NCI-H2196 (cell line): ENCODE data around the gene SIRT3.

Experiments
- DNase-seq: peaks from one replicate; lab custom pipeline; 2025; ENCODE audit not compliant: unreplicated experiment; lab: John Stamatoyannopoulos, UW

The SIRT3 gene

DNA sequence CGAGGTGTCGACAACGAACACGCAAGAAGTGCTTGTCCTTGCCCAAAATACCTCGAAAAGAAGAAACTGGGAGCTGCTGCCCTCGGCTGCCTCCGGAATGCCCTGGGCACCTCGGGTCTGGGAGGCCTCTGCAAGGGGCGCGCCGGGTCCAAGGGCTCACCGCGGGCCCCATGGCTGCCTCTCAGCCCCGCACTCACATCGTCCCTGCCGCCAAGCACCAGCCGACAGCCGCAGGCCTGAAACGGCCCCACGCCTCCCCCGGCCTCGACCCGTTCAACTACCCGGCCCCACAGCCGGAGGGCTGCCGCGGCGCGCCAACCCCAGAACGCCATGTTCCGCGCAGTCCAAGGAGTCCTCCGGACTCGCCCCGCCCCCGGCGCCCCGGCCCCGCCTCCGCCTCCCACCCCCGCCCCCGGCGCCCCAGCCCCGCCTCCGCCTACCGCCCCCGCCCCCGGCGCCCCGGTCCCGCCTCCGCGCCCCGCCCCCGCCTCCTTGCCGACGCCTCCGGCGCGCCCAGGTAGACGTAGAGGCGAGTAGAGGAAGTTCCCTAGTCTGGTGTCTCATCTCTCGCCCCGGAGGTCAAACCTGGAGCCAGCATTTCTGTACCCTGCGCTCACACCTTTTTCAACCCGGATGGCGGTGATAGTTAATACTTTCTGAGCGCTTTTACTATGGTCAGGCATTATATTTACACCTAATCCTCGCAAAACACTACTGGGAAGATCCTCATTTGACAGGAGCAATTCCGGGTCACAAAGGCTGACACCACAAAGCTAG is at the start of gene SIRT3:
SIRT3 (minus strand) TSS at position 346 of the 777 bp plus-strand sequence; CDS start at position 332, 14 bp downstream.
- peak; percentile 87 for DNase-seq

DNA sequence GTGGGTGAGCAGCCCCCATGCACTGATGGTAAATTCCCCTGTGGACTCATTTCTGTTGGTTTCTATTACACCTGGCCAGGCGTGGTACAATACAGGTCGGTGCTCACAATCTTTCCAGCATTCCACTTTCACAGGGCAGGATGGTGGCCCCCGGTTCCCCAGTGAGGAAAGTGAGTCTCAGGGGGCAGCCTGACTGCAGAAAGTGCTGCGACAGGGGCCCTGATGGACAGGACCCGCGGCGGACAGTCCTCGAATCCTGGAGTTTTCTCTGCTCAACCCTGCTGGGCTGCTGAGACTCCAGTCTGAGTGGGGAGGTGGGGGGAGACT is 49.7 kb upstream of the SIRT3 start:
- no peak for DNase-seq

DNA sequence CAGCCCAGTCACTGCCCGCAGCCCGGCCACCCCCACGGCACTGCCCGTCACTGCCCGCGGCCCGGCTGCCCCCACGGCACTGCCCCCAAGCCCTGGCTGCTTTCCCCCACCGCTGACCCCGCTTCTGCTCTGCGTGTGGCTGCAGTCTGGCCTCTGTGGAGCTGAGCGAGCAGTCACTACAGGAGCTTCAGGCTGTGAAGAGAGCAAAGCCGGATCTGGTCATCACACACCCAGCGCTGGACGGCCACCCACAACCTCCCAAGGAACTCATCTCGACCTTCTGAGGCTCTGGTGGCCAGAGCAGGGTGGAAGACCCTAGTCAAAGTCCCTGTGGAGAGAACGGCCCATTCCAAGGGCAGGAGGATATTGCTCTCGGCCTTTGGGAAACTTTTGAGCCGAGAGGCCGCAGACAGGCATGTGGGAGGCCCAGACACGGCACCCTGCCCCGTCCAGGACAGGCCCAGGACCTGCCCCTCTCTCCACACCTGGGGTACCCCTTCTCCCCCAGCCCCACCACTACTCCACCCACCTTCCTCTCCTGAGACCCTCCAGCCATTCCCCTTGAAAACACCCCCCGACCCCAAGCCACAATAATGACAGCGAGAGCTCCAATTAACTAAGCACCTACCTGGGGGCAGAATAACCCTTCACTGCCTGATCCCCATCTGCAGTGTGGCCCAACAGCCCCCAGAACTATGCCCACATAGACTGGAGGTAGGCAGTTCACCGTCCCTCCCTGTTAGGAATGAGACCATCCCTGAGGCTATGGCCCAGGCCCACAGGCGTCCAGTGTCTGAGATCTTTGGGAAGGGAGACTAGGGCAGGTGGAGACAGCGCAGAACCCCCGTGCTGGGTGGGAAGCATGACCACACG is 49.1 kb upstream of the SIRT3 start:
- no peak for DNase-seq

DNA sequence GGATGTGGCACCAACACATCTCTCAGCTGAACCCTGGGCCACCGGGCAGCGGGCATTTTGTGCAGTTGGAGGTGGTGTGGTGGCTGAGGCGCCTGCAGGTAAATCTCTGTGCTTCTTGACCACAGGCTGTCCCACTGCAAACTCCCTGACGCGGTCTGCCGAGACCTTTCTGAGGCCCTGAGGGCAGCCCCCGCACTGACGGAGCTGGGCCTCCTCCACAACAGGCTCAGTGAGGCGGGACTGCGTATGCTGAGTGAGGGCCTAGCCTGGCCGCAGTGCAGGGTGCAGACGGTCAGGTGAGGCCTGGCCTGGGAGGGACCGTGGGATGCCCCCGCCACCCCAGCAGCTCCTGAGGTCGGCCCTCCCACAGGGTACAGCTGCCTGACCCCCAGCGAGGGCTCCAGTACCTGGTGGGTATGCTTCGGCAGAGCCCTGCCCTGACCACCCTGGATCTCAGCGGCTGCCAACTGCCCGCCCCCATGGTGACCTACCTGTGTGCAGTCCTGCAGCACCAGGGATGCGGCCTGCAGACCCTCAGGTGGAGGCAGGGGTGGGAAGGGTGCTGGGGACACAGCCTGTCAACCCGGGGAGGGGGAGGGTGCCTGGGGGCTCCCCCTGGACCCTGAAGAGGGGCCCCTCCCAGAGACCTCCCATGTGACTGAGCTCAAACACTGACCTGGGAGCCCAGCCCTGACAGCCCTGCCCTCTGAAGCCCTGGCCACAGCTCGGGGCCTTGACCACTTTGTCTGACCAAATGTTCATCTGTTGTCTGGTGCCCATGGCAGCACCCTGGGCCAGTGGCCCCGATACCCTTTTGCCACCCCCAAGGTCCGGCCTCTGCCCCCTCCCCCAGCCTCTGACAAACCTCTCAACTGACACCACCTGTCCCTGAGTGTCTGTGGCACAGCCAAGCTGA is 48.2 kb upstream of the SIRT3 start:
- no peak for DNase-seq

DNA sequence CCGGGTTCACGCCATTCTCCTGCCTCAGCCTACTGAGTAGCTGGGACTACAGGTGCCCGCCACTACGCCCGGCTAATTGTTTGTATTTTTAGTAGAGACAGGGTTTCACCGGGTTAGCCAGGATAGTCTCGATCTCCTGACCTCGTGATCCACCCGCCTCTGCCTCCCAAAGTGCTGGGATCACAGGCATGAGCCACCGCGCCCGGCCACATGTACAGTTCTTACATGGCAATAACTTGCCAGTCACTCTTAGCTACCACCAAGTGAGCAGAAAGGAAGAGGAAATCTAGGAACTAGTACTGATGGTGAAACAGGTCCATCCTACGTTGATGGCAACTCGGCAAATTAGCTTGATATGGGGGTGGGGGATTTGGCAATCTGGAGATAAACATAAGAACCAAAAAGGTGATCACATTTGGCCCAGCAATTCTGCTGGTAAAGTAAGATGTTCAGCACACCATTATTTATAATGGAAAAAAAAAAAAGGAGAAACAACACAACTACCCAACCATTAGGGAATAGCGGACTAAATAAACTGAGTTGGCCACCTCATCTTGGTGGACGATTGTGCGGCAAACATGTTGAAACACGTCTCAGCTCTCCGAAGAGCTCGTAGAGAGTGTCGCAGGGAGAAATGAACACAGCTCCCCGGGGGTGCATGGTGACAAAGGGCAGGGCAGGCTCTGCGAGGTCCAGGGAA is 47.4 kb upstream of the SIRT3 start:
- no peak for DNase-seq

DNA sequence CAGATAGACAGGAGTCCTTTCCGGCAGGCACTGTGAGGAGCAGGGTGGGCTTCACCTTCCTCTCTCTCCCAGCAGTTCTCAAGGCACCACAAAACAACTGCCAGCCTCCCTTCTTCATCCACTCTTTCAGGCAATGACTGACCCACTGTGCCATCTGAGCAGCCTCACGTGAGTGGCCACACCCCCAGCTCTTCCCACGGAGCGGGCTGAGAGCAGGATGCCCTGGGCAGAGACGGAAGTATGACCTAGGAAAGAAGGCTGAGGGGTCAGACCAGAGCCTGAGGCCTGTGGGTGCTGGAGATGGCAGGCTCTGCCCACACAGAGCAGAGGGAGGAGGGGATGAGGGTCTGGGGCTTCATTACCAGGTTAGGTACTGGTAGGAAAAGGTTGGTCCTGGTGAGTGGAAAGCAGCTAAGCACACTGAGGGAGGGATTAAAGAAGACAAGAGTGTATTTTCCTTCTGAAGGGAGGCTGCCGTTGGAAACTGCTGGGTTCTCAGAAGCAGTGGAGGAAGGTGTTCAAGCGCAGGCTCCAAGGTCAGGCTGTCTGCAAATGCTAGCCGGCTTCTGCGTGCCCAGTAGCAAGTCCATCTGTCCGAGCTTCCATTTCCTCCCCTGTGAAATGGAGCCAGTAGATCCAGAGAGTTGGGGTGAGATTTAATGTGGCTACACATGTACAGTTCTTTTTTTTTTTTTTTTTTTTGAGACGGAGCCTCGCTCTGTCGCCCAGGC is 46.7 kb upstream of the SIRT3 start:
- no peak for DNase-seq

DNA sequence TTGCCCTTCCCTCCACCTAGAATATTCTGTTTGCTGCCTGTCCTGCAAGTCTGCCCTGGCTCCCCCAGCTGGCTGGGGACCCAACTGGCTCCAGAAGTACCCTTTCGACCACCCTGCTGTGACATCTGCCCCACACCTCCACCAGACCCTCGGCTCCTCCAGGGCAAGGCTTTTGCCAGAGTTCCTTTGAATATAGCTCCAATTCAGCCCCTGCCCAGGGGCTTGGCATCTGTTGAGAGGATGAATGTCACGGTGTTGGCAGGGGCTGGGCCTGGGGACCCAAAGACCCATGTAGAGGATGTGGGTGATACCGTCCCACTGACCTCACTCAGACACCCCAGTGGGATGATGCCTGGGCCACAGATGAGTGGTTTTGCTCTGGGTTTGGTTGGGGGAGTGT is 46.0 kb upstream of the SIRT3 start:
- DNase-seq, result no peak

DNA sequence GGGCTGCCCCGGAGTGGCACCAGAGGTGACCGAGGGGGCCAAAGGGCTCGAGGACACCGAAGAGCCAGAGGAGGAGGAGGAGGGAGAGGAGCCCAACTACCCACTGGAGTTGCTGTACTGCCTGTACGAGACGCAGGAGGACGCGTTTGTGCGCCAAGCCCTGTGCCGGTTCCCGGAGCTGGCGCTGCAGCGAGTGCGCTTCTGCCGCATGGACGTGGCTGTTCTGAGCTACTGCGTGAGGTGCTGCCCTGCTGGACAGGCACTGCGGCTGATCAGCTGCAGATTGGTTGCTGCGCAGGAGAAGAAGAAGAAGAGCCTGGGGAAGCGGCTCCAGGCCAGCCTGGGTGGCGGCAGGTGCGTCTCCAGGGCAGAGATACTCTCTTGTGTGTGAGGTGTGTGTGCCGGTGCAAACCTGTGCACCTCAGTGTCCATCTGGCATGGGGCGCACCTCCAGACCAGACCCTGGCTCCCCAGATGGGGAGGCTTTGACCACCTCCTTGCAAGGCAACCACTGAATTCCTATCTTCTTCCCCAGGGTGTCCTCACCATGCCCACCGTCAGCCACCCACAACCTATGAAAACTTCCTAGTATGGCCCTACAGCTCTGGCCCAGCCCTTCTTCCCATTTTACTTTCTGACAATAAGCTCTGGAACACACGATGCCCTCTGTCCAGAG is 45.5 kb upstream of the SIRT3 start:
- DNase-seq, result no peak

DNA sequence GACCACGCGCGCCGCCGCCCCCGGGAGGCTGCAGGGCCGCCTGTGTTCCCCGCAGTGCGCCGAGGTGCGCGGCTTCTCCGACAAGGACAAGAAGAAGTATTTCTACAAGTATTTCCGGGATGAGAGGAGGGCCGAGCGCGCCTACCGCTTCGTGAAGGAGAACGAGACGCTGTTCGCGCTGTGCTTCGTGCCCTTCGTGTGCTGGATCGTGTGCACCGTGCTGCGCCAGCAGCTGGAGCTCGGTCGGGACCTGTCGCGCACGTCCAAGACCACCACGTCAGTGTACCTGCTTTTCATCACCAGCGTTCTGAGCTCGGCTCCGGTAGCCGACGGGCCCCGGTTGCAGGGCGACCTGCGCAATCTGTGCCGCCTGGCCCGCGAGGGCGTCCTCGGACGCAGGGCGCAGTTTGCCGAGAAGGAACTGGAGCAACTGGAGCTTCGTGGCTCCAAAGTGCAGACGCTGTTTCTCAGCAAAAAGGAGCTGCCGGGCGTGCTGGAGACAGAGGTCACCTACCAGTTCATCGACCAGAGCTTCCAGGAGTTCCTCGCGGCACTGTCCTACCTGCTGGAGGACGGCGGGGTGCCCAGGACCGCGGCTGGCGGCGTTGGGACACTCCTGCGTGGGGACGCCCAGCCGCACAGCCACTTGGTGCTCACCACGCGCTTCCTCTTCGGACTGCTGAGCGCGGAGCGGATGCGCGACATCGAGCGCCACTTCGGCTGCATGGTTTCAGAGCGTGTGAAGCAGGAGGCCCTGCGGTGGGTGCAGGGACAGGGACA is 44.8 kb upstream of the SIRT3 start:
- no peak for DNase-seq

DNA sequence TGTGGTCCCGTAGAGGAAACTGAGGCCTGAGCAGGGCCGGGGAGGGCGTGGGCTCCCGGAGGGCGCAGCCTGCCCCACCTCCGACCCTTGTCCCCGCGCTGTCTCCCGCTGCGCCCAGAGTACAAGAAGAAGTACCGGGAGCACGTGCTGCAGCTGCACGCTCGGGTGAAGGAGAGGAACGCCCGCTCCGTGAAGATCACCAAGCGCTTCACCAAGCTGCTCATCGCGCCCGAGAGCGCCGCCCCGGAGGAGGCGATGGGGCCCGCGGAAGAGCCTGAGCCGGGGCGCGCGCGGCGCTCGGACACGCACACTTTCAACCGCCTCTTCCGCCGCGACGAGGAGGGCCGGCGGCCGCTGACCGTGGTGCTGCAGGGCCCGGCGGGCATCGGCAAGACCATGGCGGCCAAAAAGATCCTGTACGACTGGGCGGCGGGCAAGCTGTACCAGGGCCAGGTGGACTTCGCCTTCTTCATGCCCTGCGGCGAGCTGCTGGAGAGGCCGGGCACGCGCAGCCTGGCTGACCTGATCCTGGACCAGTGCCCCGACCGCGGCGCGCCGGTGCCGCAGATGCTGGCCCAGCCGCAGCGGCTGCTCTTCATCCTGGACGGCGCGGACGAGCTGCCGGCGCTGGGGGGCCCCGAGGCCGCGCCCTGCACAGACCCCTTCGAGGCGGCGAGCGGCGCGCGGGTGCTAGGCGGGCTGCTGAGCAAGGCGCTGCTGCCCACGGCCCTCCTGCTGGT is 44.0 kb upstream of the SIRT3 start:
- peak; percentile 64 for DNase-seq

DNA sequence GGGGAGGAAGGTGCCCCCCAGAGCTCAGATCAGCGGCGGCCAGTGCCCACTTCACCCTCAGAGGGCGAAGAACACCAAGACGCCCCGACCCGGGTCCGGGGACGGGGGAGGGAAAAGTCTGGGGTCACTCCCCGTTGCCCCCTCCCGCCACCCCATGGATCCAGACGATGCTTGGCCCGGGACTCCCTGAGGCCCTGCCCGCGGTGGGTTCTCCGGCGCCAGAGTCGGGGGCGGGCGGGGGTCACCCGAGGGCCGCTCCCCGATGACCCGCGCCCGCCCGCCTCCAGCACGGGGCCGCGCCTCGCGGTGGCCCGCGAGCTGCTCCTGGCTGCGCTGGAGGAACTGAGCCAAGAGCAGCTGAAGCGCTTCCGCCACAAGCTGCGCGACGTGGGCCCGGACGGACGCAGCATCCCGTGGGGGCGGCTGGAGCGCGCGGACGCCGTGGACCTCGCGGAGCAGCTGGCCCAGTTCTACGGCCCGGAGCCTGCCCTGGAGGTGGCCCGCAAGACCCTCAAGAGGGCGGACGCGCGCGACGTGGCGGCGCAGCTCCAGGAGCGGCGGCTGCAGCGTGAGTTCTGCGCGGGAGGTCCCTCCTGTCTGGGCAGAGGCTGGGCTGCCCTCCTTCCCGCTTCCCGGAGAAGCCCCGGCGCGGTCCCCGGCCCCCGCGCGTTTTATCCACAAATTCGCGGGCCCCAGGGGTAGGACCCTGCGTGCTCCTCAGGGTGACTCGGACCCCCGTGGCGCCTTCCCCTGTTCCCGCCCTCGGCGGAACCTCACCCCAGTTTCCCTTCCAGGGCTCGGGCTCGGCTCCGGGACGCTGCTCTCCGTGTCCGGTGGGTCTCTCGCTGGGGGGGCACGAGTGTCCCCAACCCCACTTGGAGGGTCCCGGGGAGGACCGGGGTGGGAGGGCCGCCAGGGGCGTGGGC is 43.2 kb upstream of the SIRT3 start:
- DNase-seq, result no peak

DNA sequence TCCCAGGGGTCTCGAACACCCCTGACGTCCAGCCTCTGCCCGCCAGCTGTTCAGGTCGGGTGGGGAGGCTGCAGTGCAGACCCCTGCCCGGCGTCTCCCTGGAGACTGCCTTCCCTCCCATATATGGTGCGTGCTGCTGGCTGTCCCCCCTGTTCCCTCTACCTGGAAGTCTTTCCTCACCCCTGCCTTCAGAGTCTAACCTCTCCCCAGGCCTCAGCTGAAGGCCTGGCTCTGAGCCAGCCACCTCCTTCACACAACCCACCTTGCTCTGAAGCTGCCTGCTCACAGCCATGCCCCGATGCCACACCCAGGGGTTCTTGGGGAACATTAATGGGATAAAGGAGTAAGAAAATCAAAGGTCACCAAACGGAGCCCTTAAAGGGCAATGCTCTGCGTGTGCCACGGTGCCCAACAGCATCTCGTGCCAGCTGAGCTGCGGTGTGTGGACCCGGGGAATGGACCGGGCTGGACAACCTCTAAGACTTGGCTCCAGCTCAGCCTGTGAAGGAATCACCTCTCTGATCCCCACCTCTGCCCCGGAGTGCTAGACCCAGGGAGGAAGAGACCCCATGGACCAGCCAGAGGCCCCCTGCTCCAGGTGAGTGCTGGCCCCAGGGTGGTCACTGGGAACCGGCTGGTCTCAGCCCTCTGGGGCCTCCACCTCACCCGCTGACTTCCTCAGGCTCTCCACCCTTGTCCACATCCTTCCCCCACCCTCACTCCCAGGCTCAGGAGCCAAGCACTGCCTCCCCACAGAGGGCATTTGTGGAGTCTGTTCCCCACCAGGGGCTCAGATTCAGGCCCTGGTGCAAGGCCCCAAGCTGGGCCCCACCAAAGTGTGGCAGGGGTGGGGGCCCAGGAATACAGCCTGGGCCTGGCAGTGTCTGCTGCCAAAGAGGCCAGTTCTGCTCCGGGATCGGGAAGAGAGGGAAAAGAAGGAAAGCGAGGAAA is 42.1 kb upstream of the SIRT3 start, which contains the start of gene NLRP6:
NLRP6 (plus strand) TSS at position 407 of the 951 bp plus-strand sequence; CDS start at position 570, 163 bp downstream.
- no peak for DNase-seq

DNA sequence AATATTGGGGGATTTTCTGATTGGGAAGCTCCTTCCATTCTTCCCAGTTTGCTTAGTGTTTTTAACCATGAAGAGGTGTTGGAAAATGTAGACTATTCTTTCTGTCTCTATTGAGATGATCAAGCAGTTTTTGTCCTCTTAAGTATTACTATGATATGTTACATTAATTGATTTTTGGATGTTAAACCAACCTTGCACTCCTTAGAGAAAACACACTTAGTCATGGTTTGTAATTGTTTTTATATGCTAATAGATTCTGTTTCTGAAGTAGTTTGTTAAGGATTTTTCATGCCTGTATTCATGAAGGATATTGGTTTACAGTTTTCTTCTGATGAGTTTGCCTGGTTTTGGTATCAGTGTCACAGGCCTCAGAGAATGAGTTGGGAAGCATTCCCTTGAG is 40.1 kb upstream of the SIRT3 start:
- DNase-seq, result no peak

DNA sequence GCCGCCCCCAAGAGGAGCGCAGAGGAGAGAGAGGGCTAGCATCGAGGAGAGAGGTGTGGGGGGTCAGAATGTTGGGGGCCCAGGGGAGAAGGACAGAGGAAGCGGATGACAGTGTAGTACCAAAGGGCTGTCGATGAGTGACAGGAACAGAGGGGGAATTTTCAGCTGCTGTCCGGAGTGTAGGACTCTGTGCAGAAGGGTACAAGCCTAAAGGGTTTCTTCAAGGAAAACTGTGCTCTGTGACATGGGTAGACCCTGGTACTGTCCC is 36.7 kb upstream of the SIRT3 start:
- no peak for DNase-seq

DNA sequence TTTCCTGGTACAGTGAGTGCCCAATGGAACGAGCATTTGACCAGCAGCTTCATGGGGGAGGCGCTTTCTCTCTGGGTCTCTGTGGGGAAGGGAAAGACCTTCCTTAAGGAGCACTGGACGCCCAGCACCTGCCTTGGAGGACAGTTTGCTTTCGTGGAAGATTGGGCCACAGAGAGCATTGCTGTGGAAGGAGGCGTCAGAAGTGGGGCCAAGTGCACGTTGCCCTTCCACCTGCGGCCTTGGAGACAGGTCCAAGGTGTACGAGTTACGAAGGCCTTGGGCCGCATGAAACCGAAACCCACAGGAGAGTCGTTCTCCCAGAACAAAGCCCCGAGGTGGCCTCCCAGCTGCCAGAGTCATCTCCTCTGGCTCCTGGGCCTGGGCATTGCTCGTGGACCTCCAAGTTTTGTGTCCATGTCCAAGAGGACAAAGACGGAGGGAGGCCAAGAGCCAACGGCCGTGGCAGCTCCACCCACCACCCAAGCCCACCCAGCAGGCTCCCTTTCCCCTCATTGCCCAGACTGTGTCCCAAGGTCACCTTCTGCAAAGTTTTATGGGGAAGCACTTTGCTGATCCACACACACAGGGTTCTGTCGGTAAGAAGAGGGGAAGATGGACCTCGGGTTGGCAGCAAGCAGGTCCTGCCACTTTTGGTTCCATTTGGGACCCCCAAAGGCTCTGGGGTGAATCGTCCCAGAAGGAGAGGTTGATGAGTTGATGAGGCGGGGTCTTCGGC is 36.2 kb upstream of the SIRT3 start:
- no peak for DNase-seq
